Measurements from ENCODE around the gene PAEP.

The PAEP gene

DNA sequence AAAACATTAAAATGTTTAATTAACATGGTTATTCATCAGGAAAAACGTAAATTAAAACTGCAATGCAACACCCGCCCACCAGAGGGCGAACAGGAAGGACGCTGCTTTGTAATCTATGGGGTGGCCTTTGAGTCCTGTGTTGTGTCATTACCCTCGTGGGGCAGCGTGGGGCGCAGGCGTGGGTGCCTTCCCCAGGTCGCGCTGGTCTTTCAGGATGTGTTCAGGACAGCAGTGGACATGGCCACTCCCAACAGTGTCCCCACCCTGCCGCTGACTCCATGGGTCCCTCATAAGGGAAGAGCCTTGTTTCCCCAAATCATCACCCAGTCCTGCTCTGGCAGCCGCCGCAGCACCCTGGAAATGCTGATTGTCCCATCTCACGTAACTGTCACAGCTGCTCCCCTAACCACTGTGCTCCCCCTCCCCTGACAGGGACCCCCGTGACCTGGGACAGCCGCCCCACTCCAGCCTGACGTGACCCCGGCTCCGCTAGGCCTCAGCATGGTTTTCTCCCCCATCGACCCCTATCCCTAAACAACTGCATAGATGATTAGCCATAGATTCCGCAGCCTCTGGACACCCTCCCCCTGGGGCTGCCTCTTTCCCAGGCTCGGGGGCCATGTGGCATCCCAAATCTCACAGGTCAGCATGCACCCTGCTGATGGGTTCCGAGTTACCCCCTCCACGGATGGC is 41.4 kb downstream of the PAEP start:
- peak; percentile 69 for DNase-seq

GRCh38 chr9:135604437-135605237 is 43.1 kb downstream of the PAEP start:
- DNase-seq: no peak

DNA sequence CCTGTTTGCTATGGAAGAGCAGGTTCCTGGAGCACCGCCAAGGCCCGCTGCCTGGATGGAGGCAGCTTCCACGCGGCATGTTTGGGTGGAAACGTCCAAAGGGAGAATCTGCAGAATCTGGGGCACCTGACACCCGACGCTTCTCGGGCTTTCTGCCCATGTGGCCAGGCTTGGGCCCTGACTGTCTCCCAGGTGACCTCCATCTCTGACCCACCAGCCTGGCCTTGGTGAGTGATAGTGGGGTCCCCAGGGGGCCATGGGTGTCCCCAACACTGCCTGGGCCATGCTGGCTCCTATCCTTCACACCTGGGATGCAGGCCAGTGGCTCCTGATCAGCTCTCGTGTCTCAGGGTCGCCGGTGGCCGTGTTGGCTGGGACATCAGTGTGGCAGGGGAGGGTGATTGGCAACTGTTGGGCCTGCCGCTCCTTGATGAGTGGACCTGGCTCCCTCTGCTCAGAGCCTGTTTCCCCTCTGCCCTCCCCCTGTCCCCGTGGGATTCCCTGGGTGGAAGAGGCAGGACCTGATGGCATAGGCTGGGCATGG is 43.8 kb downstream of the PAEP start:
- DNase-seq: no peak

- no peak for DNase-seq
Observed at GRCh38 chr9:135606885-135607259, 45.3 kb downstream of the PAEP start.

DNA sequence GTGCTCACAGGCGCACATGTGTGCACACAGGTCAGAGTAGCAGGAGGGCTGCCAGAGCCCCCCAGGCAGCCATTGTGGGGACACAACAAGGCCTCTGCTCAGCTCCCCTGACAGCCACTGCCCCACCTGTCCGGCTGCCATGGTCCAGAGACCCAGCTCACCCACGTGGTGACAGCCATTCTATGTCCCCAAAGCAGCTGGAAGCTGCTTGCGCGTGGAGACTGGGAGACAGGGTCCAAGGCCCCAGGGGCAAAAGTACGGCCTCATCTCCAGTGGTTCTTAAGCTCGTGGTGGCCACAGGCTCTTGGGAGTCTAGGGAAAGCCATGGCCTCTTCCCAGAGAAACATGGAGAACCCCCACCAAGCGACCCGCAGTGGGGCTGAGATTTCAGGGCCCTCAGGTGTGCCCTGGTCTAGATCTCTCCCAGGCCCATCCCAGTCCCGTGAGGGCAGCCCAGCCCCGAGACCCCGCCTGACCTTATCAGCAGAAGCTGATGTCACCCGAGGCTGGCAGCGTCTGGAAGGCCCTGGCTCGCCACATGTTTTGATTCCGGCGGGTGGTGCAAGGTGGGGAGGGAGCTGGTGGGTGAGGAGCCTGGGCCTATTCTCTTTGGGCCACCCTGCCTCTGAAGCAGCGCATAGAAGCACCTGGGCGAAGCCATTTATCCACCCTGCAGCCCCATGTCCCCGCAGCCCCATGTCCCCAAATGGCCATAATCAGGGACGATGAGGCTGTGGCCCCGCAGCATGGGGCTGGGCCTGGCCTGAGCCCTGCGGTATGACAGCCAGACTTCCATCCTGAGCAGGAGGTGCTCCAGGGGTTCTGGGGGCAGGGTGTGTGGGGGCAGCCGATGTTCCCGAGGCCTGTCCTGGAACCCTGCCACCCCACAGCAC is 46.1 kb downstream of the PAEP start:
- no peak for DNase-seq

DNA sequence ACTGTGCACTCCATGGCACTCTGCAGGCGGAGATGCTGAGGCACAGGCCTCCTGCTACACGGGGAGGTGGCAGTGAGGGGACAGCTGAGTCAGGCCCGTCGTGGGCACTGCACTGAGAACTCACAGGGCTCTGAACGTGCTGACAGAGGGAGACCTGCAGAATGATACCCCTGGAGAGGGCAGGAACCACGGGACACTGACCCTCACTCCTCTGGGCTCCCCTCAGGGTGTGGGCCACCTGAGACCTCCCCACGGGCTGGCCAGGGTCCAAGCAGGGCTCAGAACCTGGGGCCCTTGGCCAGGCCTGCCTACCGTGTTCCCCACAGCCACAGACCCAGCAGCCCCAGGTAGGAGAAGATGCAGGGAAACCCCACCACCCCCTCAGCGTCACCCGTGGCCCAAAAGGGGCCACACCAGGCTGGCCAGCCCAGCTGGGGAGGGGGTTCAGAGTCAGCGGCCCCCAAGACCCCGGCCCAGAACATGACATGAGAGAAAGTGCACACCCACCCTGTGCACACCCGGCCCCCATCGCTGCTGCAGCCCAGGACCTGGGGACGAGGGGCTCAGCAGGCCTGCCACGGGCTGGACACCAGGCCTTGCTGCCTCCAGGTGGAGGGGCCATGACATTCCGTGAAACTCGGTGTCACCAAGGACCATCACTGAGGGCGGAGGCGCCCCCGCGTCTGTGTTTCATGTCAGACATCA is 46.9 kb downstream of the PAEP start:
- no peak for DNase-seq

- DNase-seq: no peak
Observed at GRCh38 chr9:135608999-135609317, 47.4 kb downstream of the PAEP start.

- DNase-seq: no peak
Observed at GRCh38 chr9:135609366-135609955, 47.9 kb downstream of the PAEP start.

DNA sequence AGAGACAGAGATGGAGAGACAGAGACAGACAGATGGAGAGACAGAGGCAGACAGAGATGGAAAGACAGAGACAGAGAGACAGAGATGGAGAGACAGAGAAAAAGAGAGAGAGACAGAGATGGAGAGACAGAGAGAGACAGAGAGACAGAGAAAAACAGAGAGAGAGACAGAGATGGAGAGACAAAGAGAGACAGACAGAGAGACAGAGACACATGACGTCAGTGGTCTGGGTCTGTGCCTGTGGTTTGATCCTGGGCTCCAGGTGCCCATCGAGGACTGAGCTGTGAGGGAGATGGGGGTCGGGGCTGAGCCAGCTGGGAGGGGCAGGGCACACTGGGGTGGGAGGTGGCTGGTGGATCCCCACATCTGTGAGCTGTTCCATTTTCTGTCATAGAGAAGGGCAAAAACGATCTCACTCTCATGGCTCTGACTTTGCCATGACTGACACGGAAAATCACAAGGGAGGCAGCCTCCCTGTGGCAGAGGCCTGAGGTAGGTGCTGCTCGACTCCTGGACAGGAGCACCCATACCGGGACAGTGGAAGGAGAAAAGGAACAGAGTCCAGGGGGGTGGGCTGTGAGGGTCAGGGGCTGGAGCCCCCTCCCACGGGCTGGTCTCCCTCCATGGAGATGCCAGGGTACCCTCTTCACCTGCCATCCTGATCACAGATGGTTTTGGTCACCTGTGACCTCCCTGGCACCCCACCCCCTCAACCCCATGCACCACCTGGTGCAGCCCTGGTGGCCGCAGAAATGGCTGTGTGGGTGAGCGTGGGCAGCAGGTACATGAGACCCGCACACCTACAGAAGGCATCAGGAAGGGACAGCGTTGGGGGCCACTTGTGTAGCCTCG is 49.0 kb downstream of the PAEP start:
- no peak for DNase-seq

GRCh38 chr9:135611142-135611874 is 49.8 kb downstream of the PAEP start:
- DNase-seq: no peak

- DNase-seq: no peak
Observed at GRCh38 chr9:135611875-135612209, 50.3 kb downstream of the PAEP start.

- no peak for DNase-seq
Observed at GRCh38 chr9:135612437-135612836, 50.9 kb downstream of the PAEP start.

GRCh38 chr9:135612981-135613910 is 51.7 kb downstream of the PAEP start:
- no peak for DNase-seq

DNA sequence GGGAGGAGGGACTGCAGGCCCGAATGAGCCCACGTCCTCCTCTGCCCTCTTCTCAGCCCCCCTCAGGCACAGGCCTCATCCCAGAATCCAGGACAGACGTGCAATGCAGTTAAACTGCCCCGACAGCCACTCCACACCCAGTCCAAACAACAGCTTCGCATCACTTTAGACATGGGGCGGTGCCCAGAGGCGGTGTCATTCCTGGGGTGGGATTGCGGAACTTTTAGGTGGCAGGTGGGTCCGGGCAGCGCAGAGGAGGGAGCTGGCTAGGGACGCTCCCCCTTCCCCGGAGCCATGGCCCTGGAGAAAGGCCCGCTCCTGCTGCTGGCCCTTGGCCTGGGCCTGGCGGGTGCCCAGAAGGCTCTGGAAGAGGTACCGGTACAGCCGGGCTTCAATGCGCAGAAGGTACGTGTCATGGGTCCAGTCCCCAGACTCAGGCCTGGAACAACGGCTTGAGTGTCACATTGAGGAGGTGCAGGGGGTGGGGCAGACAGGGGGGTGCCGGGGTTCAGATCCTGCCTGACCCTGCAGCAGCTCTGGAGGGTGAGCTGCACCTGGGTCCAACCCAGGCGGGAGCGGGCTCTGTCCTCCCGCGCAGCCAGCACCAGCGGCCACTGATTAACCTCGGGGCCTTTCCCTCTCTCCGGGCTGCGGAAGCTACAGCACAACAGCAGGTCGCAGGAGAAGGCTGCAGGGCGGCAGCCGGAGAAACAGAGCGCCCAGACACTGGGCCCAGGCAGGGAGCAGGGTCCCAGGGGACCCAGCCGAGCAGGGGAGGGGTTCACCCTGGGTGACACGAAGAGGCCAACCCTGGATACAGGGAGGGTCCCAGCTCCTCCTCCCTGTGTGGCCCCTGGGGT is 52.6 kb downstream of the PAEP start:
- no peak for DNase-seq

- no peak for DNase-seq
Observed at GRCh38 chr9:135614821-135615665, 53.5 kb downstream of the PAEP start.

- no peak for DNase-seq
Observed at GRCh38 chr9:135615666-135616618, 54.4 kb downstream of the PAEP start.
